Measurements from ENCODE around the gene TM9SF2. TPM values are rescaled to one million over a fixed set of nuclear protein-coding genes. Genes with fewer than 3 reads are reported as not detected.

TM9SF2 gene
- total RNA-seq, 1 donor from 2014 or later: 74.1 TPM

- TF ChIP-seq, protein P1, sequence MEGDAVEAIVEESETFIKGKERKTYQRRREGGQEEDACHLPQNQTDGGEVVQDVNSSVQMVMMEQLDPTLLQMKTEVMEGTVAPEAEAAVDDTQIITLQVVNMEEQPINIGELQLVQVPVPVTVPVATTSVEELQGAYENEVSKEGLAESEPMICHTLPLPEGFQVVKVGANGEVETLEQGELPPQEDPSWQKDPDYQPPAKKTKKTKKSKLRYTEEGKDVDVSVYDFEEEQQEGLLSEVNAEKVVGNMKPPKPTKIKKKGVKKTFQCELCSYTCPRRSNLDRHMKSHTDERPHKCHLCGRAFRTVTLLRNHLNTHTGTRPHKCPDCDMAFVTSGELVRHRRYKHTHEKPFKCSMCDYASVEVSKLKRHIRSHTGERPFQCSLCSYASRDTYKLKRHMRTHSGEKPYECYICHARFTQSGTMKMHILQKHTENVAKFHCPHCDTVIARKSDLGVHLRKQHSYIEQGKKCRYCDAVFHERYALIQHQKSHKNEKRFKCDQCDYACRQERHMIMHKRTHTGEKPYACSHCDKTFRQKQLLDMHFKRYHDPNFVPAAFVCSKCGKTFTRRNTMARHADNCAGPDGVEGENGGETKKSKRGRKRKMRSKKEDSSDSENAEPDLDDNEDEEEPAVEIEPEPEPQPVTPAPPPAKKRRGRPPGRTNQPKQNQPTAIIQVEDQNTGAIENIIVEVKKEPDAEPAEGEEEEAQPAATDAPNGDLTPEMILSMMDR (IDR thresholded peaks at IDR 0.05; ENCODE audit: partially characterized antibody, unreplicated experiment): no peak
- H3K36me3 Mint-ChIP-seq (ENCODE audit: unreplicated experiment): no peaks in the 10 kb centered on the region
- peaks cover 2% of the 10 kb centered on the region for H3K27me3 Mint-ChIP-seq (ENCODE audit: unreplicated experiment)
- H3K4me1 Mint-ChIP-seq (ENCODE audit: low read depth, unreplicated experiment): peaks cover 13% of the 10 kb centered on the region
- H3K27ac Mint-ChIP-seq (ENCODE audit: unreplicated experiment): no peak overlapping the region
- H3K9me3 Mint-ChIP-seq (ENCODE audit: unreplicated experiment): no peaks in the 10 kb centered on the region
- DNase-seq: no peak
- H3K4me3 Mint-ChIP-seq (ENCODE audit: unreplicated experiment): no peak overlapping the region
Measured at GRCh38 chr13:99545361-99545760, 44.1 kb downstream of the TM9SF2 start.

- Mint-ChIP-seq H3K4me1 (ENCODE audit: low read depth, unreplicated experiment) (peaks cover 13% of the 10 kb centered on the region), H3K4me3 (ENCODE audit: unreplicated experiment) (no peak overlapping the region), H3K27ac (ENCODE audit: unreplicated experiment) (no peak overlapping the region), H3K27me3 (ENCODE audit: unreplicated experiment) (no peaks in the 10 kb centered on the region), H3K36me3 (ENCODE audit: unreplicated experiment) (no peaks in the 10 kb centered on the region), H3K9me3 (ENCODE audit: unreplicated experiment) (no peaks in the 10 kb centered on the region)
- TF ChIP-seq, protein P1 (IDR thresholded peaks at IDR 0.05; ENCODE audit: partially characterized antibody, unreplicated experiment): no peak
- no peak for DNase-seq
Measured at GRCh38 chr13:99545979-99546378, 44.7 kb downstream of the TM9SF2 start.

DNA sequence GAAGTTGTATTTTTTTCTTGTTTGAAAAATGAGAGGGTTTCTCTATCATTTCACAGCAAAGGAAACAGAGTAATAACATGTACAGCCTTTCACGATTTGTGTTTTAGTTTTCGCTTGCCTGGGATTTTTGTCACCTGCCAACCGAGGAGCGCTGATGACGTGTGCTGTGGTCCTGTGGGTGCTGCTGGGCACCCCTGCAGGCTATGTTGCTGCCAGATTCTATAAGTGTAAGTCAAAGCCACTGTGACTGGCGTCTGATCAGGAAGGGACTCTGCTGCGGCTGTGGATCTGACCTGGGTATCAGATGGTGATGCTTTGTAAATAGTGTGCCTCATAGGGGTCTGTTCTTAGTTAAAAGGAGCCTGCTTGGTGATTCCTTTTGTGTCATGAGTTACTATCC lies 45.6 kb downstream of the TM9SF2 start:
- H3K4me3 Mint-ChIP-seq (ENCODE audit: unreplicated experiment): no peak overlapping the region
- H3K27me3 Mint-ChIP-seq (ENCODE audit: unreplicated experiment): no peaks in the 10 kb centered on the region
- no peaks in the 10 kb centered on the region for H3K9me3 Mint-ChIP-seq (ENCODE audit: unreplicated experiment)
- H3K27ac Mint-ChIP-seq (ENCODE audit: unreplicated experiment): no peak overlapping the region
- peaks cover 13% of the 10 kb centered on the region for H3K4me1 Mint-ChIP-seq (ENCODE audit: low read depth, unreplicated experiment)
- TF ChIP-seq, protein P1 (IDR thresholded peaks at IDR 0.05; ENCODE audit: partially characterized antibody, unreplicated experiment): no peak
- DNase-seq: no peak
- no peaks in the 10 kb centered on the region for H3K36me3 Mint-ChIP-seq (ENCODE audit: unreplicated experiment)

GRCh38 chr13:99548448-99548847 lies 47.2 kb downstream of the TM9SF2 start:
- TF ChIP-seq, protein P1 (IDR thresholded peaks at IDR 0.05; ENCODE audit: partially characterized antibody, unreplicated experiment): no peak
- Mint-ChIP-seq H3K9me3 (ENCODE audit: unreplicated experiment) (no peaks in the 10 kb centered on the region), H3K4me1 (ENCODE audit: low read depth, unreplicated experiment) (peaks cover 2% of the 10 kb centered on the region), H3K36me3 (ENCODE audit: unreplicated experiment) (no peaks in the 10 kb centered on the region), H3K27ac (ENCODE audit: unreplicated experiment) (no peak overlapping the region), H3K27me3 (ENCODE audit: unreplicated experiment) (no peaks in the 10 kb centered on the region), H3K4me3 (ENCODE audit: unreplicated experiment) (no peak overlapping the region)
- DNase-seq: no peak

DNA sequence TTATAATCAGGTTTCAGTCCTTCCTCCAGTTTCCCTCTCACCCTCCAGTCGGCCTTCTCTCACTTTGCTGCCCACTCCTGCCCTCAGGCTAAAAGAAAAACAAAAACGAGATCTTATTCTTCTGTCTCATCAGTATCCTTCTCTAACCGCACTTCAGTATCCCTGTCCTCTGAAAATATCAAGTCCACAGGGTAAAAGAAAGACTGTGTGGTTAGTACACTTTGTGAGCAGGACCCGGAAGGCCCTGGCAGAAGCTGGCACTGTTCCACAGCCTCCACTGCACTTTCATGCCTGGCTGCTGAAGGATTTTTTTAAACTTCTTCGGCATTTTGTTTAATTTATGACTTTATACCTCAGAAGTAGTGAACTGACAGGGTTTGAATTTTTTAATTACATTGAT lies 51.8 kb downstream of the TM9SF2 start:
- Mint-ChIP-seq H3K4me1 (ENCODE audit: low read depth, unreplicated experiment) (peaks cover 1% of the 10 kb centered on the region), H3K36me3 (ENCODE audit: unreplicated experiment) (no peaks in the 10 kb centered on the region), H3K27ac (ENCODE audit: unreplicated experiment) (no peak overlapping the region), H3K9me3 (ENCODE audit: unreplicated experiment) (peaks cover 2% of the 10 kb centered on the region), H3K4me3 (ENCODE audit: unreplicated experiment) (no peak overlapping the region), H3K27me3 (ENCODE audit: unreplicated experiment) (no peaks in the 10 kb centered on the region)
- DNase-seq: no peak
- TF ChIP-seq, protein P1 (IDR thresholded peaks at IDR 0.05; ENCODE audit: partially characterized antibody, unreplicated experiment): no peak

Data from glutamatergic neuron (in vitro differentiated cells).